GM19193 (cell line): ENCODE measurements around the gene SLC12A3.

Source experiments
- POLR2A ChIP-seq: IDR thresholded peaks from 4 replicates; pipeline ENCODE4 v1.6.1; 2011; ENCODE audit not compliant: insufficient read depth, insufficient read length; ENCODE audit errors: extremely low read depth

The SLC12A3 gene

GRCh38 chr16:56910654-56911539 is 45.9 kb downstream of the SLC12A3 start:
- no peak for TF ChIP-seq POLR2A

- peak; percentile 17 for TF ChIP-seq POLR2A
Observed at GRCh38 chr16:56911771-56912571, 47.0 kb downstream of the SLC12A3 start.

- TF ChIP-seq POLR2A, result peak; percentile 24
Observed at GRCh38 chr16:56912746-56913708, 48.0 kb downstream of the SLC12A3 start.

- TF ChIP-seq POLR2A, result no peak
Observed at GRCh38 chr16:56914896-56915295, 49.9 kb downstream of the SLC12A3 start.

GRCh38 chr16:56915336-56916119 is 50.5 kb downstream of the SLC12A3 start:
- no peak for TF ChIP-seq POLR2A

- TF ChIP-seq POLR2A, result peak; percentile 25
Observed at GRCh38 chr16:56916571-56917403, 51.8 kb downstream of the SLC12A3 start.

GRCh38 chr16:56918467-56919012 is 53.5 kb downstream of the SLC12A3 start:
- no peak for TF ChIP-seq POLR2A

- no peak for TF ChIP-seq POLR2A
Observed at GRCh38 chr16:56919099-56919800, 54.2 kb downstream of the SLC12A3 start.

GRCh38 chr16:56921571-56921970 is 56.6 kb downstream of the SLC12A3 start:
- TF ChIP-seq POLR2A, result no peak

- TF ChIP-seq POLR2A, result no peak
Observed at GRCh38 chr16:56923481-56924091, 58.6 kb downstream of the SLC12A3 start.

- TF ChIP-seq POLR2A, result no peak
Observed at GRCh38 chr16:56927471-56927870, 62.5 kb downstream of the SLC12A3 start.

- no peak for TF ChIP-seq POLR2A
Observed at GRCh38 chr16:56929639-56930038, 64.6 kb downstream of the SLC12A3 start.
